Effector memory CD8-positive, alpha-beta T cell (primary cell): ENCODE measurements around the gene CYP4F2.
A peak's percentile ranks its signal among the peaks of the same experiment; 100 is the strongest.
"Not testable (repeated sequence)": the region's sequence is repeated elsewhere in the genome, so short reads cannot be mapped to it uniquely, and the experiment has no call there.

ENCODE experiments used
- ATAC-seq: fragments of 150-1000 bp; cut with Tn5 transposase; replicated peaks from 2 replicates; pipeline ENCODE4 v1.10.0; 2021; ENCODE audit warnings: mild to moderate bottlenecking, moderate library complexity
- DNase-seq, 3 experiments: peaks; one replicate each; pipeline ENCODE4 v3.0.0; 2021
- H3K27ac Mint-ChIP-seq, 2 donors: one replicate each; pipeline ENCODE4 v1.8.0; 2022; ENCODE audit warnings: mild to moderate bottlenecking in 2 of 2, mixed read lengths in 2 of 2, moderate library complexity in 2 of 2
- H3K27me3 Mint-ChIP-seq, 2 donors: one replicate each; pipeline ENCODE4 v1.8.0; 2022; ENCODE audit warnings: mixed read lengths in 2 of 2
- H3K36me3 Mint-ChIP-seq: one replicate; pipeline ENCODE4 v1.8.0; 2022; ENCODE audit warnings: mild to moderate bottlenecking, moderate library complexity, mixed read lengths; ENCODE audit not compliant: insufficient read depth
- H3K4me1 Mint-ChIP-seq, 2 donors: one replicate each; pipeline ENCODE4 v1.8.0; 2022; ENCODE audit warnings: low read depth in 2 of 2, mixed read lengths in 2 of 2
- H3K4me3 Mint-ChIP-seq, 2 donors: one replicate each; pipeline ENCODE4 v1.8.0; 2022; ENCODE audit warnings: mild to moderate bottlenecking in 2 of 2, mixed read lengths in 2 of 2, moderate library complexity in 2 of 2
- H3K9me3 Mint-ChIP-seq, 2 donors: one replicate each; pipeline ENCODE4 v1.8.0; 2022; ENCODE audit warnings: mixed read lengths in 2 of 2

Gene CYP4F2

GRCh38 chr19:15836330-15837220, 61.3 kb downstream of the CYP4F2 start:
- H3K9me3 Mint-ChIP-seq, result no peaks in the 10 kb centered on the region
- peaks cover 15 to 17% of the 10 kb centered on the region in 2 donors for H3K4me1 Mint-ChIP-seq
- no peaks in the 10 kb centered on the region for H3K27me3 Mint-ChIP-seq
- H3K36me3 Mint-ChIP-seq, result peaks cover 9% of the 10 kb centered on the region
- H3K4me3 Mint-ChIP-seq, result peak overlapping the region; percentile 88 to 90
- H3K27ac Mint-ChIP-seq, result peak overlapping the region; percentile 93 to 94
- ATAC-seq (peak; percentile 86), DNase-seq (peak; percentile 91 to 95 (median 95))

GRCh38 chr19:15835565-15836329, 62.1 kb downstream of the CYP4F2 start:
- H3K27me3 Mint-ChIP-seq, H3K36me3 Mint-ChIP-seq, H3K9me3 Mint-ChIP-seq: not testable (repeated sequence)
- peak overlapping the region; percentile 88 to 90 for H3K4me3 Mint-ChIP-seq
- DNase-seq (peak; percentile 42 to 49 (median 46)), ATAC-seq (peak; percentile 57)
- peak overlapping the region; percentile 93 to 94 for H3K27ac Mint-ChIP-seq
- H3K4me1 Mint-ChIP-seq, result peaks cover 15 to 17% of the 10 kb centered on the region in 2 donors

GRCh38 chr19:15834232-15834631, 63.6 kb downstream of the CYP4F2 start:
- not testable (repeated sequence) for DNase-seq

GRCh38 chr19:15831626-15832025, 66.2 kb downstream of the CYP4F2 start:
- H3K27me3 Mint-ChIP-seq, result peaks cover 0 to 4% of the 10 kb centered on the region in 2 donors
- no peak overlapping the region for H3K4me3 Mint-ChIP-seq
- H3K36me3 Mint-ChIP-seq, result peaks cover 4% of the 10 kb centered on the region
- no peak overlapping the region for H3K27ac Mint-ChIP-seq
- H3K4me1 Mint-ChIP-seq, result peaks cover 7 to 17% of the 10 kb centered on the region in 2 donors
- DNase-seq (no peak), ATAC-seq (no peak)
- H3K9me3 Mint-ChIP-seq, result no peaks in the 10 kb centered on the region

More at GRCh38 chr19:15834232-15834631, 63.6 kb downstream of the CYP4F2 start:
- not testable (repeated sequence) for ATAC-seq, H3K27ac Mint-ChIP-seq, H3K27me3 Mint-ChIP-seq, H3K4me3 Mint-ChIP-seq, H3K36me3 Mint-ChIP-seq, H3K9me3 Mint-ChIP-seq
- H3K4me1 Mint-ChIP-seq, result peaks cover 17 to 20% of the 10 kb centered on the region in 2 donors

- Mint-ChIP-seq H3K27ac (no peak overlapping the region), H3K4me1 (peaks cover 0 to 9% of the 10 kb centered on the region in 2 donors), H3K4me3 (no peak overlapping the region), H3K36me3 (no peaks in the 10 kb centered on the region), H3K27me3 (peaks cover 0 to 4% of the 10 kb centered on the region in 2 donors), H3K9me3 (no peaks in the 10 kb centered on the region)
- no peak for ATAC-seq
- no peak for DNase-seq
Observed at GRCh38 chr19:15829786-15830185, 68.1 kb downstream of the CYP4F2 start.

GRCh38 chr19:15829306-15829698, 68.6 kb downstream of the CYP4F2 start:
- DNase-seq, result no peak
- no peak for ATAC-seq
- H3K9me3 Mint-ChIP-seq, result no peaks in the 10 kb centered on the region
- H3K27me3 Mint-ChIP-seq, result peaks cover 0 to 4% of the 10 kb centered on the region in 2 donors
- no peaks in the 10 kb centered on the region for H3K36me3 Mint-ChIP-seq
- H3K4me1 Mint-ChIP-seq, result peaks cover 0 to 9% of the 10 kb centered on the region in 2 donors
- H3K4me3 Mint-ChIP-seq, result no peak overlapping the region
- peak overlapping the region in 1 of 2 donors; percentile 11 for H3K27ac Mint-ChIP-seq

GRCh38 chr19:15828611-15829305, 69.1 kb downstream of the CYP4F2 start:
- not testable (repeated sequence) for H3K36me3 Mint-ChIP-seq, ATAC-seq, H3K27me3 Mint-ChIP-seq, H3K9me3 Mint-ChIP-seq, H3K4me1 Mint-ChIP-seq, DNase-seq, H3K4me3 Mint-ChIP-seq
- peak overlapping the region in 1 of 2 donors; percentile 11 for H3K27ac Mint-ChIP-seq

GRCh38 chr19:15828121-15828610, 69.7 kb downstream of the CYP4F2 start:
- ATAC-seq, result no peak
- Mint-ChIP-seq H3K4me3 (no peak overlapping the region), H3K9me3 (no peaks in the 10 kb centered on the region), H3K4me1 (peaks cover 0 to 9% of the 10 kb centered on the region in 2 donors), H3K27ac (no peak overlapping the region), H3K27me3 (peaks cover 0 to 4% of the 10 kb centered on the region in 2 donors), H3K36me3 (no peaks in the 10 kb centered on the region)
- DNase-seq, result no peak
